Neural crest cell (in vitro differentiated cells): ENCODE measurements around the gene APAF1. TPM values are rescaled to one million over a fixed set of nuclear protein-coding genes. Genes with fewer than 3 reads are reported as not detected.

Source experiments
- DNase-seq: peaks from one replicate; pipeline ENCODE4 v3.0.0; 2021; ENCODE audit warnings: low read depth, mixed read lengths, low spot score
- H3K27ac Mint-ChIP-seq: one replicate; pipeline ENCODE4 v1.8.0; 2021; ENCODE audit warnings: mild to moderate bottlenecking, mixed read lengths; ENCODE audit not compliant: unreplicated experiment
- H3K27me3 Mint-ChIP-seq: 2 replicates; pipeline ENCODE4 v1.8.0; 2021; ENCODE audit warnings: low read depth, mild to moderate bottlenecking, mixed read lengths
- H3K36me3 Mint-ChIP-seq: 2 replicates; pipeline ENCODE4 v1.8.0; 2021; ENCODE audit warnings: low read depth, mild to moderate bottlenecking, mixed read lengths
- H3K4me1 Mint-ChIP-seq: 2 replicates; pipeline ENCODE4 v1.8.0; 2021; ENCODE audit warnings: mixed read lengths
- H3K4me3 Mint-ChIP-seq: one replicate; pipeline ENCODE4 v1.8.0; 2021; ENCODE audit warnings: mild to moderate bottlenecking, mixed read lengths
- H3K9me3 Mint-ChIP-seq: 2 replicates; pipeline ENCODE4 v1.8.0; 2021; ENCODE audit warnings: mixed read lengths
- CTCF ChIP-seq: fragments of 200-600 bp; sonication (generic); conservative IDR thresholded peaks from 2 replicates; pipeline ENCODE4 v1.5.0; 2021; ENCODE audit warnings: antibody characterized with exemption, mild to moderate bottlenecking
- total RNA-seq: library from RNA; stranded (reverse); gene quantifications from 2 replicates; pipeline ENCODE4 v1.2.1, GENCODE V29; 2021

APAF1 gene
- total RNA-seq, 1 donor from 2014 or later = 29.6 TPM

DNA sequence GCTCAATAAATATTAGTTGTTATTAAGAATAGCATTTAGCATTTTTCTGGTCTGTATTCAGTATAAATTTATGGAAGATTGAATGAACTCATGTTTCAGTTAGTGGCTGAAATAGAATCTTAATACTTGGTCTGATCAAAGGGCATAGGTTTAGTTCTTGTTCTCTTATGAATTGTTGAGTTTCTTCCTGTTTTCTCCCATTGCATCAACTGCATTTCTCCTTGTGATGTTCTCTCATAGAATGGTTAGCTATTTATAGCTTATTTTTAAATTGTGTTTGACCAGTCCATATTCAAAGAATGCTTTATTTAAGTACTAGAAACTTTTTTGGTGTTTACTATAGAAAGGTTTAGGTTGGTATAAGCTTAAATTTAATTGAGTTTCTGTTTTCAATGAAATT is 29.8 kb downstream of the APAF1 start:
- no peaks in the 10 kb centered on the region for H3K9me3 Mint-ChIP-seq
- H3K4me1 Mint-ChIP-seq = no peaks in the 10 kb centered on the region
- no peak overlapping the region for H3K27ac Mint-ChIP-seq
- H3K27me3 Mint-ChIP-seq = no peaks in the 10 kb centered on the region
- TF ChIP-seq CTCF = no peak
- H3K36me3 Mint-ChIP-seq = no peaks in the 10 kb centered on the region
- no peak for DNase-seq
- H3K4me3 Mint-ChIP-seq = no peak overlapping the region

DNA sequence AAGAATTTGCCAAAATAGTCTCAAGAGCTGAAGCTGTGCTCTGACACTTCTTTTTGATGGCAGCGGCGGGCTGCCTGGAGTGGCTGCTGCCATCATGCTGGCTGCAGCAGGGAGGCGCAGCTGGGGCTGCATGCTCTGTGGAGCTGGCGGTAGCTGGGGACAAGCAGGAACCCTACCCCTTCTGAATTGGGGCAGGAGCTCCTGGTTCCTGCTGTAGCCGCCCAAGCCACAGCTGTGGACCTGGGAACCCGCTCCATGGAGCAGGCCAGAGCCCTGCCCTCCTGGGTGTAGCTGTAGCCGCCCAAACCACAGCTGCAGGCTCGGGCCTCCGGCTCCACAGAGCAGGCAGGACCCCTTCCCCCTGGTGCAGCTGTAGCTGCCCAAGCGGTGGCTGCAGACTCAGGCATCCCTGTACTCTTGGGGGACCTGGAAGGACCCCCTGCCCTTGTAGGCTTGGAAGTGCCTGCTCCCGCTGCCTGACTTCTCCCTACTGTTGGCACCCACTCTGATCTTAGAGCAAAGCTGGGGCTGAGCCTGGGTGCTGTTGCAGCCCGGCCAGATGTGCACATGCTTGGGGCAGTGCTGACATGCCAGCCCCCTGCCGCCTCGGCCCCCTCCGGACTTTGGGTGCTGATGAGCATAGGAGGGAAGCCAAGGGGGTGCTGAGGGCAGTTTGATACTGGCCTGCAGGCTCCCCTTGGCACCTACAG is 33.3 kb downstream of the APAF1 start:
- Mint-ChIP-seq H3K9me3 (no peaks in the 10 kb centered on the region), H3K27ac (no peak overlapping the region), H3K27me3 (no peaks in the 10 kb centered on the region), H3K36me3 (no peaks in the 10 kb centered on the region), H3K4me1 (no peaks in the 10 kb centered on the region), H3K4me3 (no peak overlapping the region)
- TF ChIP-seq CTCF = no peak
- no peak for DNase-seq

- no peaks in the 10 kb centered on the region for H3K36me3 Mint-ChIP-seq
- H3K27ac Mint-ChIP-seq = no peak overlapping the region
- H3K9me3 Mint-ChIP-seq = no peaks in the 10 kb centered on the region
- no peak overlapping the region for H3K4me3 Mint-ChIP-seq
- DNase-seq = no peak
- H3K27me3 Mint-ChIP-seq = no peaks in the 10 kb centered on the region
- no peak for TF ChIP-seq CTCF
- H3K4me1 Mint-ChIP-seq = no peaks in the 10 kb centered on the region
These were observed 34.0 kb downstream of the APAF1 start for GRCh38 chr12:98678946-98679610.

GRCh38 chr12:98679611-98680005 is 34.5 kb downstream of the APAF1 start:
- no peak for TF ChIP-seq CTCF
- no peaks in the 10 kb centered on the region for H3K27me3 Mint-ChIP-seq
- H3K4me1 Mint-ChIP-seq = no peaks in the 10 kb centered on the region
- H3K4me3 Mint-ChIP-seq = no peak overlapping the region
- H3K27ac Mint-ChIP-seq = no peak overlapping the region
- H3K36me3 Mint-ChIP-seq = peaks cover 2% of the 10 kb centered on the region
- H3K9me3 Mint-ChIP-seq = no peaks in the 10 kb centered on the region
- DNase-seq = no peak

DNA sequence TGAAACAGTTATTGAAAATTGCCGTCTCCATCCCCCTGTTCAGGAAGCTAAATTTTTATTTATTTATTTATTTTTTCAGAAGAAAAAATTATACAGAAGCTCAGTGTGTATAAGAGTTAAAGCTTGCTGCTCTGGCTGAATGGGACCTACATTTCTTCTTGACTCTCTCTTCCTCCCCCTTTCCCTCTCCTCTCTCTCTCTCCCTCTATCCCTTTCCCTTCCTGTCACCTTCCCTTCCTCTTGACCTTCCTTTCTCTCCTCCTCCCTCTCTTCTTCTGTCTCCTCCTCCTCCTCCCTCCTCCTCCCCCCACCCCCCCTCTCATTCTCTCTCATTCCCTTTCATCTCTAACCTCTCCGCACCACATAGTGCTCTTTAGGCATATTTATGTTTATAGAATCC is 39.1 kb downstream of the APAF1 start:
- H3K27ac Mint-ChIP-seq = no peak overlapping the region
- no peak for TF ChIP-seq CTCF
- no peaks in the 10 kb centered on the region for H3K27me3 Mint-ChIP-seq
- no peak for DNase-seq
- H3K36me3 Mint-ChIP-seq = peaks cover 16% of the 10 kb centered on the region
- no peak overlapping the region for H3K4me3 Mint-ChIP-seq
- no peaks in the 10 kb centered on the region for H3K9me3 Mint-ChIP-seq
- no peaks in the 10 kb centered on the region for H3K4me1 Mint-ChIP-seq
